Lower lobe of right lung (tissue), 2 donors: ENCODE results near the gene TNFSF8. TPM values are rescaled to one million over a fixed set of nuclear protein-coding genes. Genes with fewer than 3 reads are reported as not detected.

ENCODE experiments used
- ATAC-seq, 2 donors: fragments of 200-7000 bp; cut with Tn5 transposase; one replicate each; pipeline ENCODE4 v1.9.1; 2020 to 2022; ENCODE audit warnings: mild to moderate bottlenecking in 2 of 2, moderate library complexity in 2 of 2
- DNase-seq: peaks from one replicate; pipeline ENCODE4 v3.0.0-alpha.2; 2020
- H3K27ac ChIP-seq: fragments of 200-600 bp; one replicate; pipeline ENCODE4 v1.8.0; 2022
- H3K27me3 ChIP-seq: fragments of 200-600 bp; one replicate; pipeline ENCODE4 v1.8.0; 2022; ENCODE audit warnings: low read depth
- H3K36me3 ChIP-seq: fragments of 200-600 bp; one replicate; pipeline ENCODE4 v1.8.0; 2022; ENCODE audit warnings: mild to moderate bottlenecking
- H3K4me1 ChIP-seq: fragments of 200-600 bp; one replicate; pipeline ENCODE4 v1.8.0; 2022
- H3K4me3 ChIP-seq: fragments of 200-600 bp; one replicate; pipeline ENCODE4 v1.8.0; 2022; ENCODE audit warnings: mild to moderate bottlenecking
- H3K9me3 ChIP-seq: fragments of 200-600 bp; one replicate; pipeline ENCODE4 v1.8.0; 2022
- CTCF ChIP-seq: fragments of 200-600 bp; IDR thresholded peaks from one replicate; pipeline ENCODE4 v1.8.0; 2022; ENCODE audit warnings: antibody characterized with exemption, mild to moderate bottlenecking
- intact Hi-C: fragments of 100-400 bp; cut with DNase I; formaldehyde crosslinking; loops from one replicate; pipeline ENCODE4 v1.11.0; 2022
- total RNA-seq: library from RNA; stranded (reverse); fragmentation: NEBNext Ultra II Directional; extraction: Animal tissue kit (Norgen Biotek cat#: 25700); gene quantifications from one replicate; pipeline ENCODE4 v1.2.1, GENCODE V29; 2021
- donor health status: DM: no; HTN: yes; CAD: no; lungs with severe emphysema.

Gene TNFSF8
- total RNA-seq, 1 donor from 2014 or later = 3.5 TPM

- TF ChIP-seq CTCF = no peak
- intact Hi-C loops = no loop called here
- Histone ChIP-seq H3K27me3 (no peaks in the 10 kb centered on the region), H3K9me3 (no peaks in the 10 kb centered on the region), H3K27ac (no peak overlapping the region), H3K4me3 (no peak overlapping the region), H3K36me3 (no peaks in the 10 kb centered on the region), H3K4me1 (no peaks in the 10 kb centered on the region)
- no peak for DNase-seq
- no peak for ATAC-seq
Measured at GRCh38 chr9:114919611-114920010, 10.8 kb downstream of the TNFSF8 start.

- ATAC-seq = no peak
- intact Hi-C loops = no loop called here
Measured at GRCh38 chr9:114916481-114916880, 13.9 kb downstream of the TNFSF8 start.

GRCh38 chr9:114914139-114914538 is 16.3 kb downstream of the TNFSF8 start:
- Histone ChIP-seq H3K27ac (no peak overlapping the region), H3K4me3 (no peak overlapping the region), H3K9me3 (no peaks in the 10 kb centered on the region), H3K4me1 (peaks cover 9% of the 10 kb centered on the region), H3K36me3 (no peaks in the 10 kb centered on the region), H3K27me3 (no peaks in the 10 kb centered on the region)
- TF ChIP-seq CTCF = no peak
- no peak for DNase-seq
- no peak for ATAC-seq
- intact Hi-C loops = loop anchor here (5.0 kb wide), 1 partner anchor 172 kb away; no protein-coding TSS in a partner anchor

More at GRCh38 chr9:114916481-114916880, 13.9 kb downstream of the TNFSF8 start:
- no peak for DNase-seq
- H3K9me3 ChIP-seq = no peaks in the 10 kb centered on the region
- no peak overlapping the region for H3K27ac ChIP-seq
- H3K36me3 ChIP-seq = no peaks in the 10 kb centered on the region
- no peaks in the 10 kb centered on the region for H3K4me1 ChIP-seq
- TF ChIP-seq CTCF = no peak
- no peak overlapping the region for H3K4me3 ChIP-seq
- no peaks in the 10 kb centered on the region for H3K27me3 ChIP-seq

- TF ChIP-seq CTCF = no peak
- no peaks in the 10 kb centered on the region for H3K9me3 ChIP-seq
- no peak overlapping the region for H3K4me3 ChIP-seq
- peaks cover 14% of the 10 kb centered on the region for H3K4me1 ChIP-seq
- H3K27ac ChIP-seq = no peak overlapping the region
- DNase-seq (no peak), ATAC-seq (no peak)
- H3K27me3 ChIP-seq = no peaks in the 10 kb centered on the region
- H3K36me3 ChIP-seq = no peaks in the 10 kb centered on the region
- intact Hi-C loops = loop anchor here (5.0 kb wide), 1 partner anchor 171 kb away; no protein-coding TSS in a partner anchor
Measured at GRCh38 chr9:114913656-114914055, 16.7 kb downstream of the TNFSF8 start.

GRCh38 chr9:114913217-114913616 is 17.2 kb downstream of the TNFSF8 start:
- intact Hi-C loops = loop anchor here (5.0 kb wide), 1 partner anchor 171 kb away; no protein-coding TSS in a partner anchor
- H3K36me3 ChIP-seq = no peaks in the 10 kb centered on the region
- no peak for ATAC-seq
- H3K27me3 ChIP-seq = no peaks in the 10 kb centered on the region
- no peak for DNase-seq
- TF ChIP-seq CTCF = no peak
- H3K27ac ChIP-seq = no peak overlapping the region
- H3K4me3 ChIP-seq = no peak overlapping the region
- H3K9me3 ChIP-seq = no peaks in the 10 kb centered on the region
- peaks cover 17% of the 10 kb centered on the region for H3K4me1 ChIP-seq
